Duodenal mucosa (tissue), 2 donors: ENCODE results near the gene TMEM196.

Experiments used
- H3K27ac ChIP-seq: one replicate; pipeline ENCODE4 v1.7.0; 2013; ENCODE audit warnings: low read depth, low read length
- H3K27me3 ChIP-seq, 2 donors: one replicate each; pipeline ENCODE4 v1.7.0; 2013; ENCODE audit warnings: low read length in 2 of 2, control low read depth in 1 of 2; ENCODE audit not compliant: insufficient read depth in 2 of 2, control insufficient read depth in 1 of 2
- H3K36me3 ChIP-seq, 2 donors: one replicate each; pipeline ENCODE4 v1.7.0; 2013; ENCODE audit warnings: low read length in 2 of 2, control low read depth in 1 of 2; ENCODE audit not compliant: insufficient read depth in 2 of 2, control insufficient read depth in 1 of 2
- H3K4me1 ChIP-seq, 2 donors: one replicate each; pipeline ENCODE4 v1.7.0; 2013; ENCODE audit warnings: low read length in 2 of 2, control low read depth in 1 of 2; ENCODE audit not compliant: insufficient read depth in 2 of 2, control insufficient read depth in 1 of 2
- H3K4me3 ChIP-seq, 2 donors: one replicate each; pipeline ENCODE4 v1.7.0; 2013; ENCODE audit warnings: low read length in 2 of 2, low read depth in 1 of 2
- H3K9ac ChIP-seq, 2 donors: one replicate each; pipeline ENCODE4 v1.7.0; 2013; ENCODE audit warnings: low read length in 2 of 2, low read depth in 1 of 2
- H3K9me3 ChIP-seq, 2 donors: one replicate each; pipeline ENCODE4 v1.7.0; 2013; ENCODE audit warnings: low read length in 2 of 2, control low read depth in 1 of 2; ENCODE audit not compliant: control insufficient read depth in 1 of 2

The TMEM196 gene

GRCh38 chr7:19762631-19763030 is 10.8 kb downstream of the TMEM196 start:
- Histone ChIP-seq H3K27me3 (no peaks in the 10 kb centered on the region), H3K27ac (no peak overlapping the region), H3K36me3 (no peaks in the 10 kb centered on the region), H3K9ac (no peak overlapping the region), H3K4me3 (no peak overlapping the region), H3K9me3 (no peaks in the 10 kb centered on the region), H3K4me1 (no peaks in the 10 kb centered on the region)

- H3K27me3 ChIP-seq = no peaks in the 10 kb centered on the region
- no peaks in the 10 kb centered on the region for H3K4me1 ChIP-seq
- no peak overlapping the region for H3K4me3 ChIP-seq
- no peaks in the 10 kb centered on the region for H3K9me3 ChIP-seq
- no peak overlapping the region for H3K27ac ChIP-seq
- no peak overlapping the region for H3K9ac ChIP-seq
- no peaks in the 10 kb centered on the region for H3K36me3 ChIP-seq
These were observed 18.8 kb downstream of the TMEM196 start for GRCh38 chr7:19754521-19755116.

DNA sequence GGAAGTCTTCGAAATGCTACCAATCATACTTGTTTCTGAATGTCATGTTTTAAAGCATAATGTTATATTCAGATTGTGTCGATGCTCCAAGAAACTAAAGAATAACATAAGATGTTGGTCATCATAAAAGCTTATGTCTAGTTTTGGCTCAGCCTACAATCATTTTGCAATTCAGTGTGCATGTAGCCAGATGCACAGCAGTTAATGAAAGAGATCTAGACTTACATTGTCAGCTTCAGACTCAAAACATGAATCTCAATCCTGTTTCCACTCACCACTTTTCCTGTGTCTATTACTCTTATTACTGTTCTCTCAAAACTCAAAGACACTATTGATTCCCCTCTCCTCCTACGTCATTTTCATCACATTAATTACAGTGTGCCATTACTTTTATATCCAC is 21.4 kb downstream of the TMEM196 start:
- H3K9ac ChIP-seq = no peak overlapping the region
- no peak overlapping the region for H3K4me3 ChIP-seq
- H3K4me1 ChIP-seq = no peaks in the 10 kb centered on the region
- no peaks in the 10 kb centered on the region for H3K36me3 ChIP-seq
- H3K27me3 ChIP-seq = no peaks in the 10 kb centered on the region
- no peak overlapping the region for H3K27ac ChIP-seq
- H3K9me3 ChIP-seq = no peaks in the 10 kb centered on the region

DNA sequence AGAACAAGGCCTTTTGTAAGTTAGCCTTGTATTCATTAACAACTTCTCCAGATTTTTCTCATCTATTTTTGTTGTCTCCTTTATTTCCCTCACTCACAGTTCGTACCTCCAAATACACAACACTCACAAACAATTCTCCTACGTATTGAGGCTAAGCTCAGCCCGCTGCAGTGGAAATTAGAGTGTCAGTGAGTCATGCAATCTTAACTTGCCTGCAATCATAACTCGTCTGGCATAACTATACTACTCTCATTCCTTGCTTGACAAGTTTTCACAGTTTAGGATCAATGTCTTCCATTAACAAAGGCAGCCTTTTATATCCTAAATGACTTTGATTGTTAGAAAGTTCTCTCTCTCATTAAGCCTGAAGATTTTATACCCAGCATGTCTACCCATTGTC is 23.8 kb downstream of the TMEM196 start:
- no peaks in the 10 kb centered on the region for H3K4me1 ChIP-seq
- H3K27me3 ChIP-seq = no peaks in the 10 kb centered on the region
- H3K36me3 ChIP-seq = no peaks in the 10 kb centered on the region
- no peak overlapping the region for H3K9ac ChIP-seq
- H3K9me3 ChIP-seq = no peaks in the 10 kb centered on the region
- no peak overlapping the region for H3K27ac ChIP-seq
- no peak overlapping the region for H3K4me3 ChIP-seq

DNA sequence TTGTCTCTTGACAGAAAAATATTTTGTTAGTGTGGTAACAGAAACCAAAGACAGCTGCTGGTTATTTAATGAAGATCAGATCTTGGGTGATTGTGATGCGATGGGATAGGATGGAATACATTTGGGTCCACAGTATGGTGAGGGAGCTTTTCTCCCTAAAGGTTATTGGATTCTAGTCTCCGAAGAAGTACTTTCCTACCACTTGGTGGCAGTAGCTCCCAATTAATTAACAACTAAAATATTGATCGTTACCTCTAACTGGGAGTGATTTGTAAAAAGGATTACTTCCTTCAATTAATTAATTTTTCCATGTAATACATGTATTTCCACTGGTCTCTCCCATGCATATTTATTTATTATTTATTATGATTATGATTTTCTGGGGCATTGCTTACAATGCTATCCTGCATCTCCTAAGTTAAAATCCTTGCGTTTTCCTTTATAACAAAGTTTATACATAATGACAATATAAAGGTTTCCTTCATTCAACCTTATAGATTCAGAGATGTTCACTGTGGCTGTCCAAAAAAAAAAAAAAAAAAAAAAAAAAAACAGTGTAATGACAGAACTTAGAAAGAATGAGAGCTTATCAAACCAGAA is 25.6 kb downstream of the TMEM196 start:
- Histone ChIP-seq H3K27ac (no peak overlapping the region), H3K4me1 (no peaks in the 10 kb centered on the region), H3K36me3 (no peaks in the 10 kb centered on the region), H3K27me3 (no peaks in the 10 kb centered on the region), H3K9me3 (no peaks in the 10 kb centered on the region), H3K9ac (no peak overlapping the region), H3K4me3 (no peak overlapping the region)

DNA sequence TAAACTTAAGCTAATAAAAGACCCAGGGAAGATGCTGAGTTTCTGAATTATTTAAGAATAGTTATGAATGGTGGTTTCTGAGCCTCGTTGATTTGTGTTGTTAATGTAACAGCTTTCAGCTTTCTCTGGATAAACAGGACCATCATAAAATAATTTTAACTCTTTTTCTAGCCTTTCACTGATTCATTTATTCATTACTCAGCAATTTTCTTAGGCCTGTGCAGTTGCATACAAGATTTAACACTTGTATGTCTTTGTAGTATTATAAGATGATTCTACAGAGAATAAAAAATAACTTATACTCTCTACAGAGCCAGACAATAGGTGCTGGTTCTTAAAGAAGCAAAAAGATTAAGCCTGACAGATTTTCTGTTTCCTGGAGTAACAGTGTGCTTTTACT is 29.3 kb downstream of the TMEM196 start:
- Histone ChIP-seq H3K4me1 (no peaks in the 10 kb centered on the region), H3K36me3 (no peaks in the 10 kb centered on the region), H3K9me3 (no peaks in the 10 kb centered on the region), H3K9ac (no peak overlapping the region), H3K4me3 (no peak overlapping the region), H3K27me3 (no peaks in the 10 kb centered on the region), H3K27ac (no peak overlapping the region)

- no peak overlapping the region for H3K9ac ChIP-seq
- no peaks in the 10 kb centered on the region for H3K4me1 ChIP-seq
- H3K36me3 ChIP-seq = no peaks in the 10 kb centered on the region
- H3K27me3 ChIP-seq = no peaks in the 10 kb centered on the region
- H3K27ac ChIP-seq = no peak overlapping the region
- H3K9me3 ChIP-seq = no peaks in the 10 kb centered on the region
- no peak overlapping the region for H3K4me3 ChIP-seq
These were observed 44.7 kb downstream of the TMEM196 start for GRCh38 chr7:19728716-19729115.

GRCh38 chr7:19725770-19726169 is 47.6 kb downstream of the TMEM196 start:
- H3K27ac ChIP-seq = no peak overlapping the region
- no peaks in the 10 kb centered on the region for H3K4me1 ChIP-seq
- H3K4me3 ChIP-seq = no peak overlapping the region

DNA sequence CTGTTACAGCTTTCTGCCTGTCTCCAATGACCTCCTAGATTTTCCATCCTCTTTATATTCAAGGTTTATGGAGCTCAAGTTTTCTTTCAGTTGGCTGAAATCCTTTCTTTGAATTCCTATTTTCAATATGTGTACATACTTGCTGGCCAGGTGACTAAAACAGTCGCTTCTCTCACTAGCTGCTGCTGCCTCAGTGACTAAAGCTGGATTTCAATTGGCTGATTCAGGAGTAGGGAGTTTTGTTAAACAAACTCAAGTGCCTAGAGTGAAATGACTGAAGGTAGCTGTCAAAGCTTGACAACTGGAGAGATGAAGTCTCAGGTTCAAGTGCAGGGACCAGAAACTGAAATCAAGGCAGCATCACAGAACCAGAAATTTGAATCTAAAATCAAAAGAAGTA is 57.9 kb downstream of the TMEM196 start:
- H3K4me3 ChIP-seq = no peak overlapping the region
- H3K9me3 ChIP-seq = no peaks in the 10 kb centered on the region
- H3K4me1 ChIP-seq = no peaks in the 10 kb centered on the region
- no peak overlapping the region for H3K9ac ChIP-seq
- no peak overlapping the region for H3K27ac ChIP-seq
- no peaks in the 10 kb centered on the region for H3K36me3 ChIP-seq
- H3K27me3 ChIP-seq = peaks cover 0 to 5% of the 10 kb centered on the region in 2 donors

More at GRCh38 chr7:19725770-19726169, 47.6 kb downstream of the TMEM196 start:
- Histone ChIP-seq H3K36me3 (no peaks in the 10 kb centered on the region), H3K27me3 (no peaks in the 10 kb centered on the region), H3K9me3 (no peaks in the 10 kb centered on the region), H3K9ac (no peak overlapping the region)

DNA sequence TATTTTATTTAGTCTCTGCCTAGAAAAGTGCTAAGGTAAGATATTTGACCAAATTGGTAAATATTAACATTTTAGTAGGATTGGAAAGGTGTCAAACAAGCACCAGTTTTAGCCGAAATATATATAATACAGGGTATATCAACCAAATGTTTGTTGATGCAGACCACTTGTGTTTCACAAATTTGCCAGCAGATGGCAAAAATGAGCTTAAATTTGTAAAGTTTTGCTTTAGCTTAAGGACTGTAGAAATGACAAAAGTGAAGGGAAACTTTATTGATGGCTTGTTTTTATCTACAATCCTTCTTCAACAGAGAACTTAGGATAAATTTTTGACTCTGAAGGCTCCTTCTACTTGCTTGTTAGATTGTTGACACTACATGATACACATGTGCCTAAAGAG is 59.7 kb downstream of the TMEM196 start:
- Histone ChIP-seq H3K9me3 (no peaks in the 10 kb centered on the region), H3K9ac (no peak overlapping the region), H3K27me3 (peaks cover 0 to 5% of the 10 kb centered on the region in 2 donors), H3K4me1 (peaks cover 0 to 4% of the 10 kb centered on the region in 2 donors), H3K4me3 (no peak overlapping the region), H3K27ac (no peak overlapping the region), H3K36me3 (no peaks in the 10 kb centered on the region)
